H1 (cell line): ENCODE measurements around the gene SPON2. TPM values are rescaled to one million over a fixed set of nuclear protein-coding genes. Genes with fewer than 3 reads are reported as not detected.

Experiments used
- BCL11A ChIP-seq, 2 experiments: IDR thresholded peaks; one replicate each; pipeline ENCODE4 v1.6.1; 2011; ENCODE audit warnings: low read depth in 2 of 2, low read length in 2 of 2, mild to moderate bottlenecking in 2 of 2
- CBX8 ChIP-seq: fragments of 300-800, 300-1000 bp; sonication (generic); IDR thresholded peaks from 2 replicates; pipeline ENCODE4 v1.7.1; 2016; ENCODE audit warnings: low read depth, low read length, borderline replicate concordance
- CTBP2 ChIP-seq: IDR thresholded peaks from 2 replicates; pipeline ENCODE4 v1.7.0; 2011; ENCODE audit warnings: borderline replicate concordance, mild to moderate bottlenecking, moderate library complexity, mixed read lengths, low read length; ENCODE audit not compliant: insufficient read depth, insufficient read length
- FOSL1 ChIP-seq: IDR thresholded peaks from 2 replicates; pipeline ENCODE4 v1.6.1; 2011; ENCODE audit warnings: mild to moderate bottlenecking, low read depth, low read length, moderate library complexity; ENCODE audit not compliant: insufficient read depth
- MAFK ChIP-seq: IDR thresholded peaks from 2 replicates; pipeline ENCODE4 v1.6.1; 2012; ENCODE audit warnings: low read depth, mild to moderate bottlenecking, improper control_type of control experiment, low read length
- PHF8 ChIP-seq: fragments of 200-600 bp; sonication (generic); conservative IDR thresholded peaks from 2 replicates; pipeline ENCODE4 v1.7.1; 2012; ENCODE audit warnings: low read depth, mild to moderate bottlenecking, inconsistent platforms, low read length, moderate library complexity
- RFX5 ChIP-seq: IDR thresholded peaks from 2 replicates; pipeline ENCODE4 v1.6.1; 2011; ENCODE audit warnings: low read depth, low read length, improper control_type of control experiment, borderline replicate concordance
- polyA plus RNA-seq, 7 experiments: library from polyadenylated mRNA; depleted of rRNA in 3 of 7; stranded (reverse) in 5 of 7; unstranded in 2 of 7; fragments of >200 nt in 5 of 7; fragments of 200-250 nt in 2 of 7; gene quantifications; 1 replicate in 5 of 7; 2 replicates in 1 of 7; 4 replicates in 1 of 7; pipeline versions ENCODE4 v1.2.1 to v1.2.3, GENCODE V29; 2011 to 2013; ENCODE audit warnings: missing spikeins in 2 of 7, mixed read lengths in 2 of 7
- total RNA-seq: library from RNA; stranded (reverse); fragmentation: NEBNext Ultra II Directional; extraction: Animal tissue kit (Norgen Biotek cat#: 25700); gene quantifications from 2 replicates; pipeline ENCODE4 v1.2.1, GENCODE V29; 2021

SPON2 gene
- total and polyA plus RNA-seq, 2 of the 8 experiments (the other 6 are each of a cell fraction or from before 2014, with no cell fraction given): 2.8 to 3.2 TPM

- TF ChIP-seq PHF8 (no peak), MAFK (no peak), RFX5 (no peak), BCL11A (IDR thresholded peaks at IDR 0.05; ENCODE audit: low read depth in 2 of 2, low read length in 2 of 2) (no peak), FOSL1 (no peak), CBX8 (no peak), CTBP2 (no peak)
Measured at GRCh38 chr4:1195109-1195671, 22.8 kb upstream of the SPON2 start (continued).
